GM23338 (cell line): ENCODE data around the gene RAD51B. TPM values are rescaled to one million over a fixed set of nuclear protein-coding genes. Genes with fewer than 3 reads are reported as not detected.
A peak's percentile ranks its signal among the peaks of the same experiment; 100 is the strongest.

Source experiments
- ATAC-seq: fragments of 200-7000 bp; cut with Tn5 transposase; 3 replicates; pipeline ENCODE4 v1.9.1; 2020
- DNase-seq: peaks from one replicate; pipeline ENCODE4 v3.0.0-alpha.2; 2015; ENCODE audit warnings: low spot score
- H2AFZ ChIP-seq: fragments of 200-600 bp; sonication (generic); 2 replicates; pipeline ENCODE4 v1.8.0; 2016; ENCODE audit warnings: antibody characterized with exemption, mild to moderate bottlenecking, moderate library complexity
- H3F3A ChIP-seq: fragments of 200-600 bp; sonication (generic); replicated peaks from 2 replicates; pipeline ENCODE4 v1.8.0; 2017; ENCODE audit warnings: antibody characterized with exemption, mixed run types, low read depth
- H3K27ac ChIP-seq: fragments of 200-600 bp; sonication (generic); 2 replicates; pipeline ENCODE4 v1.6.1; 2016; ENCODE audit warnings: low read depth
- H3K27me3 ChIP-seq: fragments of 200-600 bp; sonication (generic); 2 replicates; pipeline ENCODE4 v1.8.0; 2016; ENCODE audit warnings: mild to moderate bottlenecking, mixed run types, moderate library complexity; ENCODE audit not compliant: insufficient read depth
- H3K36me3 ChIP-seq: fragments of 200-600 bp; sonication (generic); 2 replicates; pipeline ENCODE4 v1.8.0; 2016; ENCODE audit warnings: mild to moderate bottlenecking; ENCODE audit not compliant: insufficient read depth
- H3K4me1 ChIP-seq: fragments of 200-600 bp; sonication (generic); 2 replicates; pipeline ENCODE4 v1.8.0; 2016; ENCODE audit warnings: mild to moderate bottlenecking, moderate library complexity; ENCODE audit not compliant: insufficient read depth
- H3K4me2 ChIP-seq: fragments of 200-600 bp; sonication (generic); 2 replicates; pipeline ENCODE4 v1.7.1; 2017; ENCODE audit warnings: mixed run types
- H3K4me3 ChIP-seq: fragments of 200-600 bp; sonication (generic); 2 replicates; pipeline ENCODE4 v1.6.1; 2016; ENCODE audit warnings: mixed run types
- H3K79me2 ChIP-seq: fragments of 200-600 bp; sonication (generic); replicated peaks from 2 replicates; pipeline ENCODE4 v1.8.0; 2017; ENCODE audit warnings: mild to moderate bottlenecking; ENCODE audit not compliant: insufficient read depth
- H3K9me2 ChIP-seq: fragments of 200-600 bp; sonication (generic); 2 replicates; pipeline ENCODE4 v1.8.0; 2017; ENCODE audit not compliant: insufficient read depth
- H4K20me1 ChIP-seq: fragments of 200-600 bp; sonication (generic); replicated peaks from 2 replicates; pipeline ENCODE4 v1.8.0; 2017; ENCODE audit warnings: mild to moderate bottlenecking; ENCODE audit not compliant: insufficient read depth
- H3K27ac Mint-ChIP-seq: 2 replicates; pipeline ENCODE4 v1.8.0; 2020; ENCODE audit warnings: inconsistent platforms, mild to moderate bottlenecking, moderate library complexity, mixed read lengths
- H3K27me3 Mint-ChIP-seq: 3 replicates; pipeline ENCODE4 v1.8.0; 2022; ENCODE audit warnings: low read depth, mild to moderate bottlenecking, moderate library complexity, mixed read lengths, inconsistent platforms; ENCODE audit not compliant: insufficient read depth, poor library complexity
- H3K36me3 Mint-ChIP-seq: 3 replicates; pipeline ENCODE4 v1.8.0; 2021; ENCODE audit warnings: low read depth, mild to moderate bottlenecking, inconsistent platforms, moderate library complexity, mixed read lengths
- H3K4me1 Mint-ChIP-seq: 3 replicates; pipeline ENCODE4 v1.8.0; 2020; ENCODE audit warnings: mild to moderate bottlenecking, inconsistent platforms, mixed read lengths
- H3K4me3 Mint-ChIP-seq: 3 replicates; pipeline ENCODE4 v1.8.0; 2021; ENCODE audit warnings: moderate library complexity, mild to moderate bottlenecking, inconsistent platforms, mixed read lengths
- H3K9me3 Mint-ChIP-seq: 3 replicates; pipeline ENCODE4 v1.8.0; 2020; ENCODE audit warnings: moderate library complexity, mild to moderate bottlenecking, inconsistent platforms, mixed read lengths
- CREB1 ChIP-seq: fragments of 250-450 bp; sonication (Bioruptor Pico); IDR thresholded peaks from 2 replicates; pipeline ENCODE4 v1.5.0; 2020; ENCODE audit warnings: low read depth, mild to moderate bottlenecking, moderate library complexity
- EZH2 ChIP-seq: fragments of 200-600 bp; sonication (generic); IDR thresholded peaks from one replicate; pipeline ENCODE4 v1.8.0; 2017; ENCODE audit warnings: antibody characterized with exemption, mild to moderate bottlenecking, low read depth; ENCODE audit not compliant: unreplicated experiment
- EZH2phosphoT487 ChIP-seq: fragments of 200-600 bp; sonication (generic); IDR thresholded peaks from one replicate; pipeline ENCODE4 v1.8.1; 2018; ENCODE audit warnings: antibody characterized with exemption; ENCODE audit not compliant: unreplicated experiment
- JUNB ChIP-seq: IDR thresholded peaks from one replicate; pipeline ENCODE4 v1.6.1; 2016; ENCODE audit warnings: antibody characterized with exemption; ENCODE audit not compliant: unreplicated experiment
- NANOG ChIP-seq: IDR thresholded peaks from 2 replicates; pipeline ENCODE4 v1.6.1; 2016; ENCODE audit warnings: antibody characterized with exemption, borderline replicate concordance
- POLR2AphosphoS5 ChIP-seq: IDR thresholded peaks from 2 replicates; pipeline ENCODE4 v1.6.1; 2016; ENCODE audit warnings: antibody characterized with exemption, low read depth
- STAT1 ChIP-seq: IDR thresholded peaks from one replicate; pipeline ENCODE4 v1.6.1; 2016; ENCODE audit warnings: antibody characterized with exemption; ENCODE audit not compliant: unreplicated experiment
- ZNF114 ChIP-seq: fragments of 250-450 bp; sonication (Bioruptor Pico); IDR thresholded peaks from 2 replicates; pipeline ENCODE4 v1.5.0; 2020; ENCODE audit warnings: mild to moderate bottlenecking, moderate library complexity
- ZNF331 ChIP-seq: fragments of 250-450 bp; sonication (Bioruptor Pico); IDR thresholded peaks from 2 replicates; pipeline ENCODE4 v1.5.0; 2020; ENCODE audit warnings: low read depth, mild to moderate bottlenecking, moderate library complexity
- polyA plus RNA-seq: library from polyadenylated mRNA; unstranded; fragments of >200 nt; fragmentation: Nextera tagmentation; extraction: Ambion mirVana; gene quantifications from 2 replicates; pipeline ENCODE4 v1.2.1, GENCODE V29; 2016
- total RNA-seq: library from RNA; depleted of rRNA; stranded (reverse); fragments of >200 nt; shearing (Covaris generic); gene quantifications from 2 replicates; pipeline ENCODE4 v1.2.3, GENCODE V29; 2014
- TF ChIP-seq, protein P1 (sequence below), 2 experiments: fragments of 200-600 bp in 1 of 2; sonication (generic) in 1 of 2; conservative IDR thresholded peaks; 2 replicates each; pipeline versions ENCODE4 v1.5.1 to v1.6.1; 2016 to 2017; ENCODE audit warnings: antibody characterized with exemption in 2 of 2, low read depth in 2 of 2, mild to moderate bottlenecking in 2 of 2, moderate library complexity in 1 of 2
- TF ChIP-seq, protein P2 (sequence below): fragments of 250-450 bp; sonication (Bioruptor Pico); IDR thresholded peaks from 2 replicates; pipeline ENCODE4 v1.5.0; 2020; ENCODE audit warnings: mild to moderate bottlenecking, moderate library complexity
- TF ChIP-seq, protein P3 (sequence below): IDR thresholded peaks from one replicate; pipeline ENCODE4 v1.6.1; 2018; ENCODE audit warnings: antibody characterized with exemption; ENCODE audit not compliant: unreplicated experiment
- TF ChIP-seq, protein P4 (sequence below): IDR thresholded peaks from 2 replicates; pipeline ENCODE4 v1.6.1; 2016; ENCODE audit warnings: antibody characterized with exemption

The RAD51B gene
- total and polyA plus RNA-seq, 2 experiments from 2014 or later: 15.7 to 29.1 TPM

DNA sequence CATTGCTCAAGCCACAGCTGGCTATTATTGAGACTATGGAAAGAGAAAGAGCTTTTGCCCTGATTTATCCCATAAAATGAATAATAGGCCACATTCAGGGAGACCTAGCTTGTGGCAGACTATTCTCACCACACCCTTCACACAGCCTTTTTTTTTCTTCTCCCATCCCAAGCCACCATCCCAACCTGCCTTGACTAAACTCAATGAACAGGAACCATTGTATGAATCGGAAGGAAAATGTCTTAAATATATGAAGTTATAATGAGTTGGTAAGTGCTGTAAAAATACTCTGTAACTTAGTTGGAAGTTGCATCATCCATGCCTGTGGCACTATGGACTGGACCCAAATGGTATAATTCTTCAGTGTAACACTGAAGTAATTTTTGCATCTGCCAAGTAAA is 338.4 kb downstream of the RAD51B start:
- no peaks in the 10 kb centered on the region for H3K9me2 ChIP-seq
- TF ChIP-seq CREB1 (no peak), STAT1 (no peak), ZNF114 (CRISPR knock-in tag) (no peak), POLR2AphosphoS5 (no peak), EZH2phosphoT487 (no peak), EZH2 (no peak), ZNF331 (CRISPR knock-in tag) (no peak), JUNB (no peak), NANOG (no peak)
- TF ChIP-seq, protein P1, sequence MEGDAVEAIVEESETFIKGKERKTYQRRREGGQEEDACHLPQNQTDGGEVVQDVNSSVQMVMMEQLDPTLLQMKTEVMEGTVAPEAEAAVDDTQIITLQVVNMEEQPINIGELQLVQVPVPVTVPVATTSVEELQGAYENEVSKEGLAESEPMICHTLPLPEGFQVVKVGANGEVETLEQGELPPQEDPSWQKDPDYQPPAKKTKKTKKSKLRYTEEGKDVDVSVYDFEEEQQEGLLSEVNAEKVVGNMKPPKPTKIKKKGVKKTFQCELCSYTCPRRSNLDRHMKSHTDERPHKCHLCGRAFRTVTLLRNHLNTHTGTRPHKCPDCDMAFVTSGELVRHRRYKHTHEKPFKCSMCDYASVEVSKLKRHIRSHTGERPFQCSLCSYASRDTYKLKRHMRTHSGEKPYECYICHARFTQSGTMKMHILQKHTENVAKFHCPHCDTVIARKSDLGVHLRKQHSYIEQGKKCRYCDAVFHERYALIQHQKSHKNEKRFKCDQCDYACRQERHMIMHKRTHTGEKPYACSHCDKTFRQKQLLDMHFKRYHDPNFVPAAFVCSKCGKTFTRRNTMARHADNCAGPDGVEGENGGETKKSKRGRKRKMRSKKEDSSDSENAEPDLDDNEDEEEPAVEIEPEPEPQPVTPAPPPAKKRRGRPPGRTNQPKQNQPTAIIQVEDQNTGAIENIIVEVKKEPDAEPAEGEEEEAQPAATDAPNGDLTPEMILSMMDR (conservative IDR thresholded peaks at IDR 0.05; ENCODE audit: low read depth in 2 of 2): no peak
- TF ChIP-seq, protein P2, sequence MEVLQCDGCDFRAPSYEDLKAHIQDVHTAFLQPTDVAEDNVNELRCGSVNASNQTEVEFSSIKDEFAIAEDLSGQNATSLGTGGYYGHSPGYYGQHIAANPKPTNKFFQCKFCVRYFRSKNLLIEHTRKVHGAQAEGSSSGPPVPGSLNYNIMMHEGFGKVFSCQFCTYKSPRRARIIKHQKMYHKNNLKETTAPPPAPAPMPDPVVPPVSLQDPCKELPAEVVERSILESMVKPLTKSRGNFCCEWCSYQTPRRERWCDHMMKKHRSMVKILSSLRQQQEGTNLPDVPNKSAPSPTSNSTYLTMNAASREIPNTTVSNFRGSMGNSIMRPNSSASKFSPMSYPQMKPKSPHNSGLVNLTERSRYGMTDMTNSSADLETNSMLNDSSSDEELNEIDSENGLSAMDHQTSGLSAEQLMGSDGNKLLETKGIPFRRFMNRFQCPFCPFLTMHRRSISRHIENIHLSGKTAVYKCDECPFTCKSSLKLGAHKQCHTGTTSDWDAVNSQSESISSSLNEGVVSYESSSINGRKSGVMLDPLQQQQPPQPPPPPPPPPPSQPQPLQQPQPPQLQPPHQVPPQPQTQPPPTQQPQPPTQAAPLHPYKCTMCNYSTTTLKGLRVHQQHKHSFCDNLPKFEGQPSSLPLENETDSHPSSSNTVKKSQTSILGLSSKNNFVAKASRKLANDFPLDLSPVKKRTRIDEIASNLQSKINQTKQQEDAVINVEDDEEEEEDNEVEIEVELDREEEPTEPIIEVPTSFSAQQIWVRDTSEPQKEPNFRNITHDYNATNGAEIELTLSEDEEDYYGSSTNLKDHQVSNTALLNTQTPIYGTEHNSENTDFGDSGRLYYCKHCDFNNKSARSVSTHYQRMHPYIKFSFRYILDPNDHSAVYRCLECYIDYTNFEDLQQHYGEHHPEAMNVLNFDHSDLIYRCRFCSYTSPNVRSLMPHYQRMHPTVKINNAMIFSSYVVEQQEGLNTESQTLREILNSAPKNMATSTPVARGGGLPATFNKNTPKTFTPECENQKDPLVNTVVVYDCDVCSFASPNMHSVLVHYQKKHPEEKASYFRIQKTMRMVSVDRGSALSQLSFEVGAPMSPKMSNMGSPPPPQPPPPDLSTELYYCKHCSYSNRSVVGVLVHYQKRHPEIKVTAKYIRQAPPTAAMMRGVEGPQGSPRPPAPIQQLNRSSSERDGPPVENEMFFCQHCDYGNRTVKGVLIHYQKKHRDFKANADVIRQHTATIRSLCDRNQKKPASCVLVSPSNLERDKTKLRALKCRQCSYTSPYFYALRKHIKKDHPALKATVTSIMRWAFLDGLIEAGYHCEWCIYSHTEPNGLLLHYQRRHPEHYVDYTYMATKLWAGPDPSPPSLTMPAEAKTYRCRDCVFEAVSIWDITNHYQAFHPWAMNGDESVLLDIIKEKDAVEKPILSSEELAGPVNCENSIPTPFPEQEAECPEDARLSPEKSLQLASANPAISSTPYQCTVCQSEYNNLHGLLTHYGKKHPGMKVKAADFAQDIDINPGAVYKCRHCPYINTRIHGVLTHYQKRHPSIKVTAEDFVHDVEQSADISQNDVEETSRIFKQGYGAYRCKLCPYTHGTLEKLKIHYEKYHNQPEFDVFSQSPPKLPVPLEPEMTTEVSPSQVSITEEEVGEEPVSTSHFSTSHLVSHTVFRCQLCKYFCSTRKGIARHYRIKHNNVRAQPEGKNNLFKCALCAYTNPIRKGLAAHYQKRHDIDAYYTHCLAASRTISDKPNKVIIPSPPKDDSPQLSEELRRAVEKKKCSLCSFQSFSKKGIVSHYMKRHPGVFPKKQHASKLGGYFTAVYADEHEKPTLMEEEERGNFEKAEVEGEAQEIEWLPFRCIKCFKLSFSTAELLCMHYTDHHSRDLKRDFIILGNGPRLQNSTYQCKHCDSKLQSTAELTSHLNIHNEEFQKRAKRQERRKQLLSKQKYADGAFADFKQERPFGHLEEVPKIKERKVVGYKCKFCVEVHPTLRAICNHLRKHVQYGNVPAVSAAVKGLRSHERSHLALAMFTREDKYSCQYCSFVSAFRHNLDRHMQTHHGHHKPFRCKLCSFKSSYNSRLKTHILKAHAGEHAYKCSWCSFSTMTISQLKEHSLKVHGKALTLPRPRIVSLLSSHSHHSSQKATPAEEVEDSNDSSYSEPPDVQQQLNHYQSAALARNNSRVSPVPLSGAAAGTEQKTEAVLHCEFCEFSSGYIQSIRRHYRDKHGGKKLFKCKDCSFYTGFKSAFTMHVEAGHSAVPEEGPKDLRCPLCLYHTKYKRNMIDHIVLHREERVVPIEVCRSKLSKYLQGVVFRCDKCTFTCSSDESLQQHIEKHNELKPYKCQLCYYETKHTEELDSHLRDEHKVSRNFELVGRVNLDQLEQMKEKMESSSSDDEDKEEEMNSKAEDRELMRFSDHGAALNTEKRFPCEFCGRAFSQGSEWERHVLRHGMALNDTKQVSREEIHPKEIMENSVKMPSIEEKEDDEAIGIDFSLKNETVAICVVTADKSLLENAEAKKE (CRISPR knock-in tag): no peak
- TF ChIP-seq, protein P3, sequence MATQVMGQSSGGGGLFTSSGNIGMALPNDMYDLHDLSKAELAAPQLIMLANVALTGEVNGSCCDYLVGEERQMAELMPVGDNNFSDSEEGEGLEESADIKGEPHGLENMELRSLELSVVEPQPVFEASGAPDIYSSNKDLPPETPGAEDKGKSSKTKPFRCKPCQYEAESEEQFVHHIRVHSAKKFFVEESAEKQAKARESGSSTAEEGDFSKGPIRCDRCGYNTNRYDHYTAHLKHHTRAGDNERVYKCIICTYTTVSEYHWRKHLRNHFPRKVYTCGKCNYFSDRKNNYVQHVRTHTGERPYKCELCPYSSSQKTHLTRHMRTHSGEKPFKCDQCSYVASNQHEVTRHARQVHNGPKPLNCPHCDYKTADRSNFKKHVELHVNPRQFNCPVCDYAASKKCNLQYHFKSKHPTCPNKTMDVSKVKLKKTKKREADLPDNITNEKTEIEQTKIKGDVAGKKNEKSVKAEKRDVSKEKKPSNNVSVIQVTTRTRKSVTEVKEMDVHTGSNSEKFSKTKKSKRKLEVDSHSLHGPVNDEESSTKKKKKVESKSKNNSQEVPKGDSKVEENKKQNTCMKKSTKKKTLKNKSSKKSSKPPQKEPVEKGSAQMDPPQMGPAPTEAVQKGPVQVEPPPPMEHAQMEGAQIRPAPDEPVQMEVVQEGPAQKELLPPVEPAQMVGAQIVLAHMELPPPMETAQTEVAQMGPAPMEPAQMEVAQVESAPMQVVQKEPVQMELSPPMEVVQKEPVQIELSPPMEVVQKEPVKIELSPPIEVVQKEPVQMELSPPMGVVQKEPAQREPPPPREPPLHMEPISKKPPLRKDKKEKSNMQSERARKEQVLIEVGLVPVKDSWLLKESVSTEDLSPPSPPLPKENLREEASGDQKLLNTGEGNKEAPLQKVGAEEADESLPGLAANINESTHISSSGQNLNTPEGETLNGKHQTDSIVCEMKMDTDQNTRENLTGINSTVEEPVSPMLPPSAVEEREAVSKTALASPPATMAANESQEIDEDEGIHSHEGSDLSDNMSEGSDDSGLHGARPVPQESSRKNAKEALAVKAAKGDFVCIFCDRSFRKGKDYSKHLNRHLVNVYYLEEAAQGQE: no peak
- TF ChIP-seq, protein P4, sequence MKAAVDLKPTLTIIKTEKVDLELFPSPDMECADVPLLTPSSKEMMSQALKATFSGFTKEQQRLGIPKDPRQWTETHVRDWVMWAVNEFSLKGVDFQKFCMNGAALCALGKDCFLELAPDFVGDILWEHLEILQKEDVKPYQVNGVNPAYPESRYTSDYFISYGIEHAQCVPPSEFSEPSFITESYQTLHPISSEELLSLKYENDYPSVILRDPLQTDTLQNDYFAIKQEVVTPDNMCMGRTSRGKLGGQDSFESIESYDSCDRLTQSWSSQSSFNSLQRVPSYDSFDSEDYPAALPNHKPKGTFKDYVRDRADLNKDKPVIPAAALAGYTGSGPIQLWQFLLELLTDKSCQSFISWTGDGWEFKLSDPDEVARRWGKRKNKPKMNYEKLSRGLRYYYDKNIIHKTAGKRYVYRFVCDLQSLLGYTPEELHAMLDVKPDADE: no peak
- Mint-ChIP-seq H3K36me3 (peaks cover 9% of the 10 kb centered on the region; the same call in 1 of the 3 replicates), H3K4me1 (peaks cover 24% of the 10 kb centered on the region), H3K9me3 (no peaks in the 10 kb centered on the region), H3K27me3 (peaks cover 3% of the 10 kb centered on the region), H3K27ac (peak overlapping the region; percentile 85), H3K4me3 (no peak overlapping the region)
- no peaks in the 10 kb centered on the region for H4K20me1 ChIP-seq
- no peak overlapping the region for H3K4me3 ChIP-seq
- H2AFZ ChIP-seq: no peak overlapping the region; the same call in 1 of the 2 replicates
- H3K79me2 ChIP-seq: no peaks in the 10 kb centered on the region
- H3K27ac ChIP-seq: no peak overlapping the region
- ATAC-seq: no peak
- no peak for DNase-seq
- H3K36me3 ChIP-seq: no peaks in the 10 kb centered on the region
- H3F3A ChIP-seq: no peaks in the 10 kb centered on the region
- no peak overlapping the region for H3K4me2 ChIP-seq
- 0 out of 2 replicates have a peak, but pooled peaks cover 4% of the 10 kb centered on the region for H3K4me1 ChIP-seq
- H3K27me3 ChIP-seq: no peaks in the 10 kb centered on the region
